ENCODE data around the gene MINDY1. TPM values are rescaled to one million over a fixed set of nuclear protein-coding genes. Genes with fewer than 3 reads are reported as not detected.

The MINDY1 gene
- total and polyA plus RNA-seq, 7 experiments from 2014 or later = 12.8 to 53.4 (median 29.9) TPM

DNA sequence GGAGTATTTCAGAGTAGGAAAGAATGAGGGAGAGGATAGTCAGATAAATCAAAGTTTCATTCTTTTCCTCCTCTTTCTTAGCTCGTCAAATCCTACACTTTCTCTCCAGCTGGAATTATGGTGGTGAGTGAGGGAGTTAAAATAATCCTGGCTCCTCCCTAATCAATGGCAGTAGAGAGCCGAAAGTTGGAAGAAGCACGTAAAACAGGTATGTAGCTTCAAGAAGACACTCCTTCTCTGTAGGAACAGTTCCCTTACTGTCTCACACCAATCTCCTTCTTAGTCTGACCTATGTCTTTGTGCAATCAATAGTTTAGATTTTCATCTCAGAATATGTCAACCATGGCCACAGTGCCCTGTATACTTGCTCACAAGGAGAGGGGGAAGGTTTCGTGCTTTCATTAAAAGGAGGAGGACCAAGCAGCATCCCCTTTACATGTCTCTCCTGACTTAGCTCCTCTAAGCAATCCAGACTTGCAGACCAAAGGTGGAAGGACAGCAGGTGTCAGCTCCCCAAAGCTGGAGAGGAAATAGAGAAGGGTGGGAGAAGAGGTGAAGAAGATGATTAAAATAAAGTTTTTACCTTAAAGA, 878 bp downstream of the MINDY1 start:
- intact Hi-C loops (cut with micrococcal nuclease) = loop anchor here (1.0 to 10.0 kb wide), 7 partner anchors 27 to 739 kb away; partner anchors contain the start of genes APH1A (in 1 of the 2), CERS2 (in 1 of the 2), PSMD4 (in 1 of the 2) and TNFAIP8L2 (in 1 of the 2)

DNA sequence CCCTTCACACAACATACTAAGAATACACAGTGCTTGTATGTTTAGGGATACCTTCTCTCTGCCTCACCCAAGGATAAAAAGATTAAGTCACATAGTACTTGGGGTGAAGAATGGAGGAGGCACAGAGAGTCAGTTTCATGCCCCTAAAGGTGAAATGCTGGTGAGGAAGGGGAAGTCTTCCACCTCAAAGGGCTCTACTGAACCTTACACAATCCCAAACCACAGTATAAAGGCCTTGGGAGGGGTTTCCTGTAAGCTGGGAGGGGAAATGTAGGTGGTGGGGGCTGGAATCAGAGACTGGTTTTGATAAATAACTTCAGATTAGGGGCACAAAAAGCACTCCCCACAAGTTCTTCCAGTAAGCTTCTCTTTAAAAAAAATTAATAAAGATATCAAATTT, 3.5 kb downstream of the MINDY1 start:
- DNase-seq = peak in 5 of 9 donors; percentile 21 to 41 (median 40)
- peaks cover 47 to 78% (median 74%) of the 10 kb centered on the region in 7 donors for H3K4me1 Mint-ChIP-seq
- peak overlapping the region; percentile 77 for H3K27ac ChIP-seq (ENCODE audit: low read depth, low read length)

More for the DNA sequence above, 878 bp downstream of the MINDY1 start:
- H3K27ac ChIP-seq (ENCODE audit: low read depth, low read length) = peak overlapping the region; percentile 96
- Mint-ChIP-seq H3K4me1 (peaks cover 58 to 87% (median 83%) of the 10 kb centered on the region in 7 donors), H3K9me3 (no peaks in the 10 kb centered on the region), H3K27ac (peak overlapping the region; percentile 92 to 99 (median 97)), H3K36me3 (peaks cover 5 to 23% (median 11%) of the 10 kb centered on the region in 5 donors), H3K27me3 (no peaks in the 10 kb centered on the region), H3K4me3 (peak overlapping the region; percentile 91 to 100 (median 97))
- H3K4me1 ChIP-seq (ENCODE audit: control insufficient read depth in 2 of 2, insufficient read depth in 2 of 2, low read length in 2 of 2) = peaks cover 39 to 55% of the 10 kb centered on the region in 2 donors
- peak overlapping the region; percentile 76 for H3K4me3 ChIP-seq (ENCODE audit: low read length)
- ChIA-PET POLR2A (interaction anchor here (0.5 to 4.5 kb wide), 20 partner anchors 8 to 1119 kb away, joined by 3 to 40 read pairs (median 6); partner anchors contain the start of genes ANXA9, C1orf56, CDC42SE1 and CERS2), CTCF (interaction anchor here (0.6 to 3.5 kb wide), 12 partner anchors 11 to 240 kb away, joined by 3 to 30 read pairs (median 4); partner anchors contain the start of genes ANXA9, CERS2 and CTSS)
- peaks cover 0 to 14% (median 5%) of the 10 kb centered on the region in 3 experiments for H3K36me3 ChIP-seq (ENCODE audit: control insufficient read depth in 2 of 3, insufficient read depth in 3 of 3, low read length in 3 of 3)
- H3K9me3 ChIP-seq (ENCODE audit: control insufficient read depth in 2 of 3, low read length in 3 of 3) = no peaks in the 10 kb centered on the region
- H3K27me3 ChIP-seq (ENCODE audit: control insufficient read depth in 2 of 2, insufficient read depth in 2 of 2, low read length in 2 of 2) = no peaks in the 10 kb centered on the region
- DNase-seq = no peak
- ATAC-seq = no peak

DNA sequence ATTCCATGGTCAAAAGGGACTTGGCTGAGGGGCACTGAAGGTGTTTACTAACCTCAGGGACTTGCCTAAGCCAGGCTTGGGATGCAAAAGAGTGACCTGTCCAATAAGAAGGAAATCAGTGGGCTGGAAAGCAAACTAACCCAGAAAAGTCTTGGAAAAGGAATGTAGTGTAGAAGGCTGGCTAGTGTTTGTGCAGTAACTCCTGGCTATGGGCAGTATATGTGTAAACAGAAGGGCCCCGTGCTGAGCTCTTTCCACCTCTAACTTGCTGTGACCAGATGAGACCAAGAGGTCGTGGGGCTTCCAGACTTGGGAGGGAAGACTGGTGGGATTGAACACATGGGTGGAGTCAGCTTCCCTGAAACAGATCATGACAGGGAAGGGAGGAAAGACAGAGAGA, 4.1 kb downstream of the MINDY1 start:
- Mint-ChIP-seq H3K9me3 (no peaks in the 10 kb centered on the region), H3K4me1 (peaks cover 43 to 72% (median 68%) of the 10 kb centered on the region in 7 donors)

More for the DNA sequence above, 3.5 kb downstream of the MINDY1 start:
- peak overlapping the region; percentile 46 for H3K4me3 ChIP-seq (ENCODE audit: low read length)
- H3K4me1 ChIP-seq (ENCODE audit: control insufficient read depth in 2 of 2, insufficient read depth in 2 of 2, low read length in 2 of 2) = peaks cover 25 to 54% of the 10 kb centered on the region in 2 donors
- no peaks in the 10 kb centered on the region for H3K9me3 ChIP-seq (ENCODE audit: control insufficient read depth in 2 of 3, low read length in 3 of 3)
- intact Hi-C loops (cut with micrococcal nuclease) = loop anchor here (5.0 to 10.0 kb wide), 2 partner anchors 41 to 388 kb away; no protein-coding TSS in a partner anchor
- POLR2A ChIA-PET = interaction anchor here (0.8 to 4.5 kb wide), 8 partner anchors 8 to 152 kb away, joined by 3 to 20 read pairs (median 5); partner anchors contain the start of gene C1orf56
- Mint-ChIP-seq H3K27ac (peak overlapping the region; percentile 83 to 97 (median 96)), H3K4me3 (peak overlapping the region; percentile 85 to 100 (median 96)), H3K27me3 (no peaks in the 10 kb centered on the region), H3K9me3 (no peaks in the 10 kb centered on the region), H3K36me3 (peaks cover 6 to 38% (median 16%) of the 10 kb centered on the region in 5 donors)
- peaks cover 0 to 40% (median 14%) of the 10 kb centered on the region in 3 experiments for H3K36me3 ChIP-seq (ENCODE audit: control insufficient read depth in 2 of 3, insufficient read depth in 3 of 3, low read length in 3 of 3)
- ATAC-seq = peak; percentile 12
- CTCF ChIA-PET = interaction anchor here (0.9 to 1.6 kb wide), 4 partner anchors 27 to 238 kb away, joined by 3 to 6 read pairs (median 4); partner anchors contain the start of gene CTSS
- no peaks in the 10 kb centered on the region for H3K27me3 ChIP-seq (ENCODE audit: control insufficient read depth in 2 of 2, insufficient read depth in 2 of 2, low read length in 2 of 2)

DNA sequence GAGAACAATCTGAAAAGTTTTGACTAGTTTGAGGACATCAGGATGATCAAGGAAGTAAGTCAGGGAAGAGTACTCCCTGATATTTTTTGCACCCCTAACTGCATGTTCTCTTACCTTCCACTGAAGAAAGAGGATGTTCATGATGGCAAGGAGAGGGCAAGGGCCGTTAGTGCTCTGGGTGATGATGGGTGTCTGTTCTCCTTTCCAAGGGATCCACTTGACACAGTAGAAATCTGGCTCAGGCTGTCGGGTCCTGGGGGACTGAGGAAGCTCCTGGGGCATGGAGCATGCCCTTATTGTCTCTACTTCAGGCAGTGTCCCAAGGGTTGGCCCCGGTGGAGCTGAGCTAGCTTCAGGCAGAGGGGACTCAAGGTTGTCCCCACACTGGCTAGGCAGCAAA, 4.7 kb downstream of the MINDY1 start:
- POLR2A ChIA-PET = interaction anchor here (0.6 to 2.1 kb wide), 9 partner anchors 9 to 60 kb away, joined by 3 to 8 read pairs (median 3); partner anchors contain the start of gene CERS2
- peaks cover 8 to 47% (median 17%) of the 10 kb centered on the region in 5 donors for H3K36me3 Mint-ChIP-seq
- no peaks in the 10 kb centered on the region for H3K27me3 ChIP-seq (ENCODE audit: control insufficient read depth in 2 of 2, insufficient read depth in 2 of 2, low read length in 2 of 2)
- H3K9me3 Mint-ChIP-seq = no peaks in the 10 kb centered on the region
- CTCF ChIA-PET = interaction anchor here (0.7 to 1.4 kb wide), 5 partner anchors 23 to 88 kb away, joined by 3 to 9 read pairs (median 5); no protein-coding TSS in a partner anchor
- ATAC-seq (no peak), DNase-seq (no peak)
- intact Hi-C loops (cut with micrococcal nuclease) = loop anchor here (5.0 to 10.0 kb wide), 2 partner anchors 40 to 387 kb away; no protein-coding TSS in a partner anchor
- peak overlapping the region; percentile 77 for H3K27ac ChIP-seq (ENCODE audit: low read depth, low read length)
- peak overlapping the region; percentile 40 to 100 (median 89) for H3K4me3 Mint-ChIP-seq
- peaks cover 0 to 51% (median 14%) of the 10 kb centered on the region in 3 experiments for H3K36me3 ChIP-seq (ENCODE audit: control insufficient read depth in 2 of 3, insufficient read depth in 3 of 3, low read length in 3 of 3)
- peaks cover 16 to 43% of the 10 kb centered on the region in 2 donors for H3K4me1 ChIP-seq (ENCODE audit: control insufficient read depth in 2 of 2, insufficient read depth in 2 of 2, low read length in 2 of 2)
- peak overlapping the region in 8 of 9 donors; percentile 92 to 97 (median 96) for H3K27ac Mint-ChIP-seq
- peaks cover 37 to 66% (median 63%) of the 10 kb centered on the region in 7 donors for H3K4me1 Mint-ChIP-seq
- H3K4me3 ChIP-seq (ENCODE audit: low read length) = peak overlapping the region; percentile 46
- no peaks in the 10 kb centered on the region for H3K27me3 Mint-ChIP-seq
- no peaks in the 10 kb centered on the region for H3K9me3 ChIP-seq (ENCODE audit: control insufficient read depth in 2 of 3, low read length in 3 of 3)

More for the DNA sequence above, 4.1 kb downstream of the MINDY1 start:
- Histone ChIP-seq H3K9me3 (ENCODE audit: control insufficient read depth in 2 of 3, low read length in 3 of 3) (no peaks in the 10 kb centered on the region), H3K4me3 (ENCODE audit: low read length) (peak overlapping the region; percentile 46), H3K27ac (ENCODE audit: low read depth, low read length) (peak overlapping the region; percentile 77), H3K4me1 (ENCODE audit: control insufficient read depth in 2 of 2, insufficient read depth in 2 of 2, low read length in 2 of 2) (peaks cover 21 to 49% of the 10 kb centered on the region in 2 donors), H3K27me3 (ENCODE audit: control insufficient read depth in 2 of 2, insufficient read depth in 2 of 2, low read length in 2 of 2) (no peaks in the 10 kb centered on the region), H3K36me3 (ENCODE audit: control insufficient read depth in 2 of 3, insufficient read depth in 3 of 3, low read length in 3 of 3) (peaks cover 0 to 45% (median 14%) of the 10 kb centered on the region in 3 experiments)
- no peak for DNase-seq
- Mint-ChIP-seq H3K27ac (peak overlapping the region; percentile 83 to 97 (median 96)), H3K4me3 (peak overlapping the region; percentile 85 to 100 (median 96)), H3K27me3 (no peaks in the 10 kb centered on the region), H3K36me3 (peaks cover 6 to 41% (median 17%) of the 10 kb centered on the region in 5 donors)
- intact Hi-C loops (cut with micrococcal nuclease) = loop anchor here (5.0 to 10.0 kb wide), 2 partner anchors 40 to 388 kb away; no protein-coding TSS in a partner anchor
- ChIA-PET POLR2A (interaction anchor here (0.9 to 4.5 kb wide), 8 partner anchors 7 to 52 kb away, joined by 3 to 20 read pairs (median 6); partner anchors contain the start of gene CERS2), CTCF (interaction anchor here (0.7 to 1.6 kb wide), 4 partner anchors 27 to 237 kb away, joined by 3 to 6 read pairs (median 4); partner anchors contain the start of gene CTSS)
- no peak for ATAC-seq

DNA sequence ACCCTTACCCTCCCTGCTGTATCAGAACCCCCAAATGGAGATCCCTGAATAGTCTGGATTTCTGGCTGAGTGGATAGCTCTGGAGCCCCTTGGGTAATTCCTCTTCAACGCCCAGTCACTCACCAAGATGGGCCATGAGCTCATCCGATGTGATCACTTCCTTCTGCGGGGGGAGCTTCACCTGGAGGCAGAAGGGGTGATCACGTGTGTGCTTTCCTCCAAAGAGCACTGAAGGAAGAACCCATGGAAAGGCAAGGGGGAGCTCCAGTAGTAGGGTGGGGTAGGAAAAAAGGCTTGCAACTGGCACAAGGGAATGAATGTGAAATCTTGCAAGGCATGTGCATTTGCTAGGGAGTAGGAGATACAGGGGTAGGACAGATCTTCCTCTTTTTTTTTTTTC, 5.1 kb downstream of the MINDY1 start:
- peaks cover 33 to 62% (median 59%) of the 10 kb centered on the region in 7 donors for H3K4me1 Mint-ChIP-seq
- H3K27me3 ChIP-seq (ENCODE audit: control insufficient read depth in 2 of 2, insufficient read depth in 2 of 2, low read length in 2 of 2) = no peaks in the 10 kb centered on the region
- intact Hi-C loops (cut with micrococcal nuclease) = loop anchor here (5.0 to 10.0 kb wide), 2 partner anchors 39 to 387 kb away; no protein-coding TSS in a partner anchor
- peak overlapping the region; percentile 40 to 100 (median 89) for H3K4me3 Mint-ChIP-seq
- H3K9me3 ChIP-seq (ENCODE audit: control insufficient read depth in 2 of 3, low read length in 3 of 3) = no peaks in the 10 kb centered on the region
- peak overlapping the region; percentile 77 for H3K27ac ChIP-seq (ENCODE audit: low read depth, low read length)
- H3K27ac Mint-ChIP-seq = peak overlapping the region in 8 of 9 donors; percentile 92 to 97 (median 96)
- H3K36me3 Mint-ChIP-seq = peaks cover 9 to 50% (median 17%) of the 10 kb centered on the region in 5 donors
- ChIA-PET CTCF (interaction anchor here (0.7 to 1.9 kb wide), 6 partner anchors 10 to 98 kb away, joined by 3 to 9 read pairs (median 5); no protein-coding TSS in a partner anchor), POLR2A (interaction anchor here (0.6 to 2.1 kb wide), 9 partner anchors 10 to 155 kb away, joined by 3 to 8 read pairs (median 4); partner anchors contain the start of genes CERS2 and TNFAIP8L2)
- H3K27me3 Mint-ChIP-seq = no peaks in the 10 kb centered on the region
- H3K4me1 ChIP-seq (ENCODE audit: control insufficient read depth in 2 of 2, insufficient read depth in 2 of 2, low read length in 2 of 2) = peaks cover 11 to 39% of the 10 kb centered on the region in 2 donors
- ATAC-seq = no peak
- no peaks in the 10 kb centered on the region for H3K9me3 Mint-ChIP-seq
- no peak overlapping the region for H3K4me3 ChIP-seq (ENCODE audit: low read length)
- DNase-seq = no peak
- H3K36me3 ChIP-seq (ENCODE audit: control insufficient read depth in 2 of 3, insufficient read depth in 3 of 3, low read length in 3 of 3) = peaks cover 0 to 56% (median 14%) of the 10 kb centered on the region in 3 experiments

Measured in naive thymus-derived CD4-positive, alpha-beta T cell (primary cell).